GM13977 (cell line): ENCODE data around the gene KCNG2.

Experiments used
- DNase-seq: peaks from one replicate; pipeline ENCODE4 v3.0.0; 2012; ENCODE audit warnings: low spot score
- in situ Hi-C: fragments of 300-500 bp; cut with MboI; formaldehyde crosslinking; loops from one replicate; pipeline ENCODE4 v1.12.0; 2022; ENCODE audit warnings: low sequenced_read_pairs, low pct_unique_long_range_greater_than_20kb, mixed read lengths, inconsistent platforms; ENCODE audit not compliant: unreplicated experiment
- TF ChIP-seq, protein P1 (sequence below): IDR thresholded peaks from 2 replicates; pipeline ENCODE4 v1.5.1; 2012; ENCODE audit warnings: mild to moderate bottlenecking, control low read depth; ENCODE audit not compliant: insufficient read depth; ENCODE audit errors: extremely low read depth, missing control alignments

KCNG2 gene

DNA sequence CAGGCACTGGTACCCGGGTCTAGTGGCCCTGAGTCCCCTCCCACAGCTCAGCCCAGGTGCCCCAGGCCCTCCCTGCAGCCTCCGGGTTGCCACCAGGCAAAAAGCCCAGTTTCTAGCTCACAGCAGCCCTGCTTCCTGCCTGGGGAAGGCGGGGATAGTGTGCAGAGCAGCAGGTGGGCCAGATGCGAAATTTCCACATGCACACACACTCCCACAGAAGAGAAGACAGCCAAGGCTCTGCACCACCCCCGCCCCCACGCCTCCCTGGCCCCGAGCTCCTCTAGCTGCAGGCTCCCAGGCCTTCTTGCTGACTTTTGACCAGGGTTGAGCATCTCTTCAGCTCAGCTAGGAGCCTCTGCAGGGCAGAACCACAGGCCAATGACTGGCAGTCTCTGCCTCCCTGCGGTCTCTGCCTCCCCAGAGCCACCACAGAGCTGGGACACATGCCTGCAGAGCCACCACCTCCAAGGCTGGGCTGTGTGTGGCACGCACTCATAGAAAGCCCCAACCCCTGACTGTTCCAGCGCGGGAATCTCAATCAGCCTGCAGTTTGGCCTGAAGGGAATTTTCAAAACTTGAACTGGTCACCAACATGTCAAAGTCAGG, 146.5 kb downstream of the KCNG2 start:
- TF ChIP-seq, protein P1, sequence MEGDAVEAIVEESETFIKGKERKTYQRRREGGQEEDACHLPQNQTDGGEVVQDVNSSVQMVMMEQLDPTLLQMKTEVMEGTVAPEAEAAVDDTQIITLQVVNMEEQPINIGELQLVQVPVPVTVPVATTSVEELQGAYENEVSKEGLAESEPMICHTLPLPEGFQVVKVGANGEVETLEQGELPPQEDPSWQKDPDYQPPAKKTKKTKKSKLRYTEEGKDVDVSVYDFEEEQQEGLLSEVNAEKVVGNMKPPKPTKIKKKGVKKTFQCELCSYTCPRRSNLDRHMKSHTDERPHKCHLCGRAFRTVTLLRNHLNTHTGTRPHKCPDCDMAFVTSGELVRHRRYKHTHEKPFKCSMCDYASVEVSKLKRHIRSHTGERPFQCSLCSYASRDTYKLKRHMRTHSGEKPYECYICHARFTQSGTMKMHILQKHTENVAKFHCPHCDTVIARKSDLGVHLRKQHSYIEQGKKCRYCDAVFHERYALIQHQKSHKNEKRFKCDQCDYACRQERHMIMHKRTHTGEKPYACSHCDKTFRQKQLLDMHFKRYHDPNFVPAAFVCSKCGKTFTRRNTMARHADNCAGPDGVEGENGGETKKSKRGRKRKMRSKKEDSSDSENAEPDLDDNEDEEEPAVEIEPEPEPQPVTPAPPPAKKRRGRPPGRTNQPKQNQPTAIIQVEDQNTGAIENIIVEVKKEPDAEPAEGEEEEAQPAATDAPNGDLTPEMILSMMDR = no peak
- peak; percentile 46 for DNase-seq
- in situ Hi-C loops = no loop called here

DNA sequence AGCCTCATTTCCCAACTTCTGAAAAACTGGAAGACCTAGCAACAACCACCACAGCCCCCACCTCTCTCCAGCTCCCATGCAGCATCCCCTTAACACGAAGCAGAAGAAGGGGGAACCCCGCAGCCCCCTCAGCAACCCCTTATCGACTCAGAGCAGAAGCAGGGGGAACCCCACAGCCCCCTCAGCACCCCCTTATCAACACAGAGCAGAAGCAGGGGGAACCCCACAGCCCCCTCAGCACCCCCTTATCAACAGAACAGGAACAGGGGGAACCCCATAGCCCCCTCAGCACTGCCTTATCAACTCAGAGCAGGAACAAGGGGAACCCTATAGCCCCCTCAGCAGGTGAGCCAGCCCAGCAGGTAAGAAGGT, 147.0 kb downstream of the KCNG2 start:
- TF ChIP-seq, protein P1 = no peak
- in situ Hi-C loops = no loop called here
- DNase-seq = no peak

DNA sequence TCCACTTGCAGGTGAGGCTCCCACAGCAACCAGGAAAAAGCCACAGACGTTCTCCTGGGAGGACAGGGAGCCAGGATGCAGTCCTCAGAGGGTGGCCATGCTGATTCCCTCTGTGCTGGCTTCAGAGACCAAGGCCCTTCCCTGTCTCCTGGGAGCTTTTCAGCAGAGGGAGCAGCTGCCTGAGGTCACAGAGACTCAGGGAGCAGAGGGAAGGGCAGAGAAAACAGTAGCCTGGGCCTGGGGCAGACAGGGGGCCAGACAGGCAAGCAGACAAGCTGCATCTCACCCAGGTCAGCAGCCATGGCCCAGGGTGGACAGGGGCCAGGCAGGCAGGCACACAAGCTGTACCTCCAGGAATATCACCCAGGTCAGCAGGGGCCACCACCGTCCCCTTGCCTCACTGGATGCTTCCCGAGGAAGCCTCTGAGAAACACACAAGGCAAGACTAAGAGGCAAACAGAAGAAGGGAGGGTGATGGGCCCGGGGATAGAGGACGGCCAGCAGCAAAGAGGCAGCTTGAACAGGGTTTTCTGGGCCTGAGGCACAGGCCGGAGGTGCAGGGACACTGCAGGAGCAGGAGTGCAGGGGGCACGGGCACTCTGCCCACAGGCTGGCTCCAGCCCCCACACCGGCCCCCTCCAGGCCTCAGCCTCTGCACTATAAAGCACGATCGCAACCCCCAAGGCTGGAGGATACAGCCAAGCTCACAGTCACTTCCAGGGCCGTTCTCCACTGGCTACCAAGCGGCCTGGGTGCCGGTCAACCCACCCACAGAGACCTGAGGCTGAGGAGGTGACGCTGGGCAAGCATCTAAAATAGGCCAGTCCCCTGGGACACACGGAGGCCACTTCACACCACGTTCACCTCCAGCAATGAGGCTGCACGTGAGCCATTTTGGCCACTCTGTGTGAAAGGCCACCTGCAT, 147.6 kb downstream of the KCNG2 start:
- TF ChIP-seq, protein P1 = no peak
- in situ Hi-C loops = no loop called here
- no peak for DNase-seq

DNA sequence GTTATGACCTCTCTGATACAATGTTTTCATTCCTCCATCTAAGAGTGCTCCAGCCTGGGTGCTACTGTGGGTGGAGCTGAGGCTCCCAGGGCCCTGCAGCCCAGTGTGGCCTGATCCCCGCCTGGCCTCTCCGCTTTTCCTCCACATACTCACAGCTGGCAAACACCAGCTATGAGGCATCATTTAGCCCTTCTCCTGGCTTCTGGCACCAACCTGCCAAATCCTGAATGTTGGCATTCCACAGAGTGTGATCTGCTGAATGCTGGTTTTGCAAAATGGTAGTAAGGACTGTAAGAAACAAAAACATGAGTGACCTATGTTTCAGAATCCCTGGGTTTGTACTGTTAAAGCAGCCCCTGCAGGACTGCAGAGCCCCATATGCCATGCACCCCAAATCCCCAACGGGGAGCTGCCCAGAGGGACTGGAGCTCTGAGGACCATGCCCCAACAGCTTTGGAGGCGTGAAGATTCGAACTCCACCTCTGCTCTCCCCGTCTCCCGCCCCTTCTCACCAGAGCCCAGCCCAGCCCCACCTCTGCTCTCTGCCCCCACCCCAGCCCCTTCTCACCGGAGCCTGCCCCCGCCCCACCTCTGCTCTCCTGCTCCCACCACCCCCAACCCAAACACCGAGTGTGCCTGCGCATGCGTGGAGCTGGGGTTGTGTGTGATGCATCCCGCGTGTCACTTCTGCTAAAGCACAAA, 149.5 kb downstream of the KCNG2 start:
- in situ Hi-C loops = no loop called here
- DNase-seq = no peak
- TF ChIP-seq, protein P1 = no peak

DNA sequence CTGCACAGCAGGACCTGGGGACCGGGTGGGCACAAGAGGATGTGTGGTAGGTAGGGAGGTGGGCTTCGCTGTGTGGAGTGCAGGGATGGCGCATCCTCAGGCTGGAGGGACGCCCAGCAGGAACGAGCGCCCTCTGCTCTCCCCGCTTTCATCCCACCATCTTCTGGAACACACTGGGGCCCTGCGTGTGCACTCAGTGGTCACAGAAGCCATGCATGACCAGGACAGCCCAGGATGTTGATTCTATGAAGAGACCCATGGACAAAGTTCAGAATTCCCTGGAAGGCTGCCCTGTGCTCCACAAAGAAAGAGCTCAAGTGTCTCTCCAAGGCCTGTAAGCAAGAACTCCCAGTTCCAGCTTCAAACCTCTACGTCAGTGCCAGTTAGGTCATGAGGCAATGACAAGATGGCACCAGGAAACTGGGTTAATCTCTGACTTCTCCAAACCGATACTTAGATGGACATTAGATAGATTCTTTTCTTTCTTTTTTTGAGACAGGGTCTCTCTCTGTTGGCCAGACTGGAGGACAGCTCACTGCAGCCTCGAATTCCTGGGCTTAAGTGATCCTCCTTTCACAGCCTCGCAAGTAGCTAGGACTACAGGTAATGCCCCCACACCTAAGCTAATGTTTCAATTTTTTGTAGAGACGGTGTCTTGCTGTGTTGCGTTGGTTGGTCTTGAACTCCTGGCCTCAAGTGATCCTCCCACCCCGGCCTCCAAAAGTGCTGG, 150.3 kb downstream of the KCNG2 start:
- TF ChIP-seq, protein P1 = no peak
- DNase-seq = no peak
- in situ Hi-C loops = no loop called here

DNA sequence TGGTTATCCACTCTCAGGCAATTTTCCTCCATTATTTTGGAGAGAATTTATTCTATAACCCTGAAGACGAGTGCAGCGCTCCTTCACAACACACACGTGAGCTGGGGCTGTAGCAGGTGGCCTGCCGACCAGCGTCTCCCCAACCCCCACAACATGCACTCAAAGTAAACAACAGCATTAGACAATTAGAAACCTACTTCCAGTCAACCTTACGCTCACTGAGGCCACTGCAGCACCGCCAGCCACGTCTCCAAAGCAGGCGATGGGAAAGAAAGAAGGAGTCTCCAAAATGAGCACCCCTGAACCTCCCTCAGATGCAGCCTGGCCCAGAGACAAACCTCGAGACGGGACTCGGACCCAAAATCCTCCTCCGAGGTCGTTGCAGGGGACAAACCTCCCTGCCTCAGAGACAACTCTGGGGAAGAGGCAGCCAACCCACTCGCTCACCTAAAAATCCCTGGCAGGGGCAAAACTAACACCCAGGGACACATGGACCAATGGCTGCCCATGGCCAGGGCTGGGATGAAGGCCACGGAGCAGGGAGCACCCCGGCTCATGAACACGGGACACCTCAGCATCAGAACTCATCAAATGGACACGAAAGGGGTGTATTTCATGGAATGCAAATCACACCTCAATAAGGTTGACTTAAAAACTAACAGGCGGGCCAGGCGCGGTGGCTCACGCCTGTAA, 151.1 kb downstream of the KCNG2 start:
- TF ChIP-seq, protein P1 = no peak
- no peak for DNase-seq
- in situ Hi-C loops = no loop called here
